H9 (cell line): ENCODE results near the gene ADM. TPM values are rescaled to one million over a fixed set of nuclear protein-coding genes. Genes with fewer than 3 reads are reported as not detected.

Experiments used
- DNase-seq: peaks from one replicate; pipeline ENCODE4 v3.0.0-alpha.2; 2017
- H2AFZ ChIP-seq: one replicate; pipeline ENCODE4 v1.6.1; 2013; ENCODE audit warnings: mild to moderate bottlenecking, low read length, control low read depth, moderate library complexity
- H2AK5ac ChIP-seq: 2 replicates; pipeline ENCODE4 v1.6.1; 2013; ENCODE audit warnings: low read length, control low read depth, mixed read lengths; ENCODE audit not compliant: insufficient read length
- H2BK120ac ChIP-seq: one replicate; pipeline ENCODE4 v1.6.1; 2013; ENCODE audit warnings: low read depth, mild to moderate bottlenecking, low read length, control low read depth, inconsistent platforms; ENCODE audit not compliant: poor library complexity, severe bottlenecking
- H2BK12ac ChIP-seq: 2 replicates; pipeline ENCODE4 v1.6.1; 2013; ENCODE audit warnings: low read length, control low read depth, mixed read lengths, low read depth; ENCODE audit not compliant: insufficient read length
- H2BK15ac ChIP-seq: 2 replicates; pipeline ENCODE4 v1.6.1; 2013; ENCODE audit warnings: low read depth, low read length, control low read depth
- H2BK20ac ChIP-seq: one replicate; pipeline ENCODE4 v1.6.1; 2013; ENCODE audit warnings: low read depth, mild to moderate bottlenecking, low read length, control low read depth, inconsistent platforms; ENCODE audit not compliant: poor library complexity, severe bottlenecking
- H2BK5ac ChIP-seq: 2 replicates; pipeline ENCODE4 v1.6.1; 2013; ENCODE audit warnings: low read length, control low read depth, mixed read lengths; ENCODE audit not compliant: insufficient read length
- H3K14ac ChIP-seq: 2 replicates; pipeline ENCODE4 v1.6.1; 2013; ENCODE audit warnings: low read length, control low read depth; ENCODE audit not compliant: insufficient read depth
- H3K18ac ChIP-seq: 2 replicates; pipeline ENCODE4 v1.6.1; 2013; ENCODE audit warnings: low read depth, mild to moderate bottlenecking, mixed read lengths, low read length, control low read depth; ENCODE audit not compliant: insufficient read length
- H3K23ac ChIP-seq: 2 replicates; pipeline ENCODE4 v1.6.1; 2013; ENCODE audit warnings: low read length, control low read depth, mixed read lengths, low read depth; ENCODE audit not compliant: insufficient read length
- H3K23me2 ChIP-seq: 2 replicates; pipeline ENCODE4 v1.6.1; 2013; ENCODE audit warnings: low read depth, mild to moderate bottlenecking, mixed read lengths, low read length, control low read depth; ENCODE audit not compliant: insufficient read length, poor library complexity, severe bottlenecking
- H3K27ac ChIP-seq: 2 replicates; pipeline ENCODE4 v1.5.1; 2013; ENCODE audit warnings: low read length, control low read depth, mixed read lengths, low read depth; ENCODE audit not compliant: insufficient read length
- H3K27me3 ChIP-seq: 2 replicates; pipeline ENCODE4 v1.6.1; 2013; ENCODE audit warnings: low read length, control low read depth, inconsistent platforms; ENCODE audit not compliant: insufficient read depth
- H3K4ac ChIP-seq: 2 replicates; pipeline ENCODE4 v1.6.1; 2013; ENCODE audit warnings: low read depth, mild to moderate bottlenecking, control low read depth, inconsistent platforms, low read length, moderate library complexity
- H3K4me1 ChIP-seq: 2 replicates; pipeline ENCODE4 v1.6.1; 2013; ENCODE audit warnings: low read length, control low read depth, inconsistent platforms; ENCODE audit not compliant: insufficient read depth
- H3K4me2 ChIP-seq: 2 replicates; pipeline ENCODE4 v1.6.1; 2013; ENCODE audit warnings: low read length, control low read depth, mixed read lengths; ENCODE audit not compliant: insufficient read length, insufficient read depth
- H3K56ac ChIP-seq: 2 replicates; pipeline ENCODE4 v1.6.1; 2013; ENCODE audit warnings: low read depth, mild to moderate bottlenecking, mixed read lengths, low read length, control low read depth; ENCODE audit not compliant: insufficient read length
- H3K79me1 ChIP-seq: 2 replicates; pipeline ENCODE4 v1.6.1; 2013; ENCODE audit warnings: low read depth, mild to moderate bottlenecking, moderate library complexity, low read length, control low read depth, inconsistent platforms; ENCODE audit not compliant: insufficient read depth, poor library complexity, severe bottlenecking
- H3K79me2 ChIP-seq: 2 replicates; pipeline ENCODE4 v1.6.1; 2013; ENCODE audit warnings: low read length, control low read depth, inconsistent platforms; ENCODE audit not compliant: insufficient read depth
- H3K9ac ChIP-seq: 2 replicates; pipeline ENCODE4 v1.6.1; 2013; ENCODE audit warnings: low read length, control low read depth, mixed read lengths; ENCODE audit not compliant: insufficient read length; ENCODE audit errors: extremely low read depth
- H3K9me3 ChIP-seq: one replicate; pipeline ENCODE4 v1.6.1; 2013; ENCODE audit warnings: low read depth, low read length, inconsistent platforms; ENCODE audit not compliant: control insufficient read depth
- H3T11ph ChIP-seq: one replicate; pipeline ENCODE4 v1.6.1; 2013; ENCODE audit warnings: mild to moderate bottlenecking, low read length, control low read depth, inconsistent platforms
- H4K20me1 ChIP-seq: one replicate; pipeline ENCODE4 v1.6.1; 2013; ENCODE audit not compliant: control insufficient read depth, insufficient read length, insufficient read depth
- H4K5ac ChIP-seq: 2 replicates; pipeline ENCODE4 v1.6.1; 2013; ENCODE audit warnings: low read depth, mild to moderate bottlenecking, mixed read lengths, low read length, control low read depth; ENCODE audit not compliant: insufficient read length
- H4K8ac ChIP-seq: replicated peaks from 2 replicates; pipeline ENCODE4 v1.6.1; 2013; ENCODE audit warnings: low read length, control low read depth, mixed read lengths, low read depth; ENCODE audit not compliant: insufficient read length
- H4K91ac ChIP-seq: 2 replicates; pipeline ENCODE4 v1.6.1; 2013; ENCODE audit warnings: low read depth, mild to moderate bottlenecking, moderate library complexity, mixed read lengths, low read length, control low read depth; ENCODE audit not compliant: insufficient read length
- H3K27ac Mint-ChIP-seq, 3 experiments: 2 replicates in 2 of 3; 3 replicates in 1 of 3; pipeline ENCODE4 v1.8.0; 2020 to 2021; ENCODE audit warnings: mixed read lengths in 3 of 3, mild to moderate bottlenecking in 1 of 3, moderate library complexity in 1 of 3
- H3K27me3 Mint-ChIP-seq: 2 replicates; pipeline ENCODE4 v1.8.0; 2021; ENCODE audit warnings: low read depth, mild to moderate bottlenecking, moderate library complexity, mixed read lengths
- H3K36me3 Mint-ChIP-seq, 3 experiments: 2 replicates in 2 of 3; 3 replicates in 1 of 3; pipeline ENCODE4 v1.8.0; 2020 to 2021; ENCODE audit warnings: low read depth in 3 of 3, mixed read lengths in 3 of 3; ENCODE audit not compliant: insufficient read depth in 1 of 3
- H3K4me1 Mint-ChIP-seq, 2 experiments: 2 replicates each; pipeline ENCODE4 v1.8.0; 2020; ENCODE audit warnings: mixed read lengths in 2 of 2
- H3K4me3 Mint-ChIP-seq, 2 experiments: 2 replicates in 1 of 2; 3 replicates in 1 of 2; pipeline ENCODE4 v1.8.0; 2020 to 2021; ENCODE audit warnings: mild to moderate bottlenecking in 2 of 2, mixed read lengths in 2 of 2, moderate library complexity in 1 of 2
- H3K9me3 Mint-ChIP-seq, 2 experiments: 2 replicates in 1 of 2; 3 replicates in 1 of 2; pipeline ENCODE4 v1.8.0; 2020; ENCODE audit warnings: mild to moderate bottlenecking in 2 of 2, mixed read lengths in 2 of 2, moderate library complexity in 1 of 2
- WGBS: extraction: QIAGEN DNeasy Blood & Tissue Kit; methylation state at CpG from one replicate; pipeline ENCODE4 v1.1.7; 2013; ENCODE audit warnings: missing lambda C conversion rate, low lambda C conversion rate, mixed read lengths; ENCODE audit not compliant: insufficient read length; ENCODE audit errors: extremely low coverage; 5-methylcytosine and 5-hydroxymethylcytosine counted together
- total RNA-seq: library from RNA; stranded (reverse); gene quantifications from 2 replicates; pipeline ENCODE4 v1.2.1, GENCODE V29; 2021
- TF ChIP-seq, protein P1 (sequence below): fragments of 200-600 bp; sonication (generic); conservative IDR thresholded peaks from 3 replicates; pipeline ENCODE4 v1.8.0; 2021; ENCODE audit warnings: antibody characterized with exemption, mild to moderate bottlenecking

Gene ADM
- total RNA-seq, 1 experiment from 2014 or later, result 99.1 TPM

DNA sequence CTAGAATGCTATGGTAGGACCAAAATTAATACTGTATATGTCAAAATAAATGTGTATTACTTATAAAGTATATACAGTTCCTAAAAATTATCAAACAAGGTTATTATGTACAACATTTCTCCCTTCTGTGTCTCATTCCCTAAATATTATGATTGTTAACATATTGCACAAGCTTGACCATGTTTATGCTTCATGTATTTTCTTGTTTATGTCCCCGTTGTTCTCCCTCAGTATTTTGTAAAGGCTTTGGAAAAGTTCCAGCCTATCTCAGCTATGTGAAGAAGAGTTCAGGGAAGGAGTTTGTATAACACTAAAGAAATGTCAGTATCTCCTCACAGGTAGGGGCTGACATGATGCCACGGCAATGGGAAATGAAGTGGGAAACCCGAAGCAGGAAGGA lies 19.6 kb downstream of the ADM start:
- Mint-ChIP-seq H3K27me3 (peaks cover 2% of the 10 kb centered on the region; the same call in 1 of the 2 replicates), H3K4me1 (peaks cover 33 to 59% of the 10 kb centered on the region in 2 experiments), H3K9me3 (no peaks in the 10 kb centered on the region; a peak in 1 of 5 replicates), H3K4me3 (no peak overlapping the region), H3K36me3 (no peaks in the 10 kb centered on the region; a peak in 2 of 7 replicates), H3K27ac (no peak overlapping the region)
- H2BK120ac ChIP-seq, result no peak overlapping the region
- H2BK5ac ChIP-seq, result no peak overlapping the region
- H2AK5ac ChIP-seq, result no peak overlapping the region
- H2BK12ac ChIP-seq, result no peak overlapping the region
- H3K4ac ChIP-seq, result no peak overlapping the region
- H3K4me2 ChIP-seq, result no peak overlapping the region
- no peak overlapping the region for H2BK15ac ChIP-seq
- DNase-seq, result no peak
- no peak overlapping the region for H4K91ac ChIP-seq
- H3K23me2 ChIP-seq, result no peaks in the 10 kb centered on the region
- no peak overlapping the region for H3K9ac ChIP-seq
- H2BK20ac ChIP-seq, result no peak overlapping the region
- no peak overlapping the region for H3T11ph ChIP-seq
- H3K56ac ChIP-seq, result no peak overlapping the region
- TF ChIP-seq, protein P1, sequence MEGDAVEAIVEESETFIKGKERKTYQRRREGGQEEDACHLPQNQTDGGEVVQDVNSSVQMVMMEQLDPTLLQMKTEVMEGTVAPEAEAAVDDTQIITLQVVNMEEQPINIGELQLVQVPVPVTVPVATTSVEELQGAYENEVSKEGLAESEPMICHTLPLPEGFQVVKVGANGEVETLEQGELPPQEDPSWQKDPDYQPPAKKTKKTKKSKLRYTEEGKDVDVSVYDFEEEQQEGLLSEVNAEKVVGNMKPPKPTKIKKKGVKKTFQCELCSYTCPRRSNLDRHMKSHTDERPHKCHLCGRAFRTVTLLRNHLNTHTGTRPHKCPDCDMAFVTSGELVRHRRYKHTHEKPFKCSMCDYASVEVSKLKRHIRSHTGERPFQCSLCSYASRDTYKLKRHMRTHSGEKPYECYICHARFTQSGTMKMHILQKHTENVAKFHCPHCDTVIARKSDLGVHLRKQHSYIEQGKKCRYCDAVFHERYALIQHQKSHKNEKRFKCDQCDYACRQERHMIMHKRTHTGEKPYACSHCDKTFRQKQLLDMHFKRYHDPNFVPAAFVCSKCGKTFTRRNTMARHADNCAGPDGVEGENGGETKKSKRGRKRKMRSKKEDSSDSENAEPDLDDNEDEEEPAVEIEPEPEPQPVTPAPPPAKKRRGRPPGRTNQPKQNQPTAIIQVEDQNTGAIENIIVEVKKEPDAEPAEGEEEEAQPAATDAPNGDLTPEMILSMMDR, result no peak
- H3K18ac ChIP-seq, result no peak overlapping the region
- no CpG with 5 or more reads among the region's 3 CpGs for WGBS
- H4K8ac ChIP-seq, result no peak overlapping the region
- no peaks in the 10 kb centered on the region for H3K79me2 ChIP-seq
- H3K4me1 ChIP-seq, result peaks cover 13% of the 10 kb centered on the region
- H2AFZ ChIP-seq, result no peak overlapping the region
- H3K27ac ChIP-seq, result no peak overlapping the region
- no peaks in the 10 kb centered on the region for H3K27me3 ChIP-seq
- H4K5ac ChIP-seq, result no peak overlapping the region
- no peak overlapping the region for H3K14ac ChIP-seq
- H3K23ac ChIP-seq, result no peak overlapping the region
- no peaks in the 10 kb centered on the region for H3K9me3 ChIP-seq
- H3K79me1 ChIP-seq, result no peaks in the 10 kb centered on the region
- no peaks in the 10 kb centered on the region for H4K20me1 ChIP-seq
